H1 (cell line): ENCODE data around the gene COL6A5. TPM values are rescaled to one million over a fixed set of nuclear protein-coding genes. Genes with fewer than 3 reads are reported as not detected.

Experiments used
- CTCF ChIA-PET: fragments of 300-600 bp; sonication (Branson Sonifier 250); formaldehyde crosslinking; loops from one replicate; lab custom pipeline; 2021; ENCODE audit not compliant: partially characterized antibody; lab: Charles Lee
- POLR2A ChIA-PET: fragments of 300-600 bp; sonication (Branson Sonifier 250); formaldehyde crosslinking; loops from one replicate; lab custom pipeline; 2021; ENCODE audit warnings: inconsistent platforms; ENCODE audit not compliant: partially characterized antibody; lab: Charles Lee
- DNase-seq, 2 experiments: peaks; one replicate each; pipeline versions ENCODE4 v3.0.0 to v3.0.0-alpha.2; 2010 to 2022; ENCODE audit warnings: low spot score in 2 of 2, low read depth in 1 of 2, mixed read lengths in 1 of 2
- FAIRE-seq: peaks from 2 replicates; lab custom pipeline; 2011; peaks lifted over from hg19 to GRCh38; lab: Jason Lieb, UNC
- H2AFZ ChIP-seq: 2 replicates; pipeline ENCODE4 v1.8.1; 2012; ENCODE audit warnings: low read length, inconsistent platforms
- H2AK5ac ChIP-seq: 2 replicates; pipeline ENCODE4 v1.6.1; 2013; ENCODE audit warnings: low read depth, low read length
- H2BK120ac ChIP-seq: replicated peaks from 2 replicates; pipeline ENCODE3; 2013; ENCODE audit warnings: low read depth, low read length, inconsistent platforms
- H2BK12ac ChIP-seq: 2 replicates; pipeline ENCODE4 v1.6.1; 2013; ENCODE audit warnings: low read depth, low read length
- H2BK15ac ChIP-seq: 2 replicates; pipeline ENCODE4 v1.6.1; 2013; ENCODE audit warnings: low read length
- H2BK20ac ChIP-seq: 2 replicates; pipeline ENCODE4 v1.6.1; 2013; ENCODE audit warnings: low read length
- H2BK5ac ChIP-seq: 2 replicates; pipeline ENCODE4 v1.6.1; 2013; ENCODE audit warnings: low read depth, low read length
- H3K14ac ChIP-seq: 2 replicates; pipeline ENCODE4 v1.6.1; 2013; ENCODE audit warnings: inconsistent platforms; ENCODE audit not compliant: insufficient read length
- H3K18ac ChIP-seq: 2 replicates; pipeline ENCODE4 v1.6.1; 2013; ENCODE audit warnings: low read length; ENCODE audit errors: extremely low read depth
- H3K23ac ChIP-seq: 2 replicates; pipeline ENCODE4 v1.6.1; 2013; ENCODE audit warnings: inconsistent platforms; ENCODE audit not compliant: insufficient read length
- H3K23me2 ChIP-seq: 2 replicates; pipeline ENCODE4 v1.6.1; 2013; ENCODE audit warnings: low read depth, low read length
- H3K27ac ChIP-seq: 2 replicates; pipeline ENCODE4 v1.6.1; 2011; ENCODE audit warnings: low read depth, low read length, inconsistent platforms
- H3K27me3 ChIP-seq, 4 experiments: replicated peaks in 1 of 4; 1 replicate in 1 of 4; 2 replicates in 3 of 4; pipeline versions ENCODE4 v1.6.1 to v1.8.1; 2011 to 2013; ENCODE audit warnings: low read length in 3 of 4, mild to moderate bottlenecking in 3 of 4, inconsistent platforms in 2 of 4, mixed read lengths in 2 of 4, moderate library complexity in 1 of 4; ENCODE audit not compliant: control insufficient read depth in 3 of 4, insufficient read depth in 3 of 4; ENCODE audit errors: extremely low read depth in 1 of 4
- H3K36me3 ChIP-seq, 4 experiments: 2 replicates each; pipeline versions ENCODE4 v1.6.1 to v1.8.1; 2011 to 2013; ENCODE audit warnings: mild to moderate bottlenecking in 4 of 4, low read length in 3 of 4, moderate library complexity in 2 of 4, control low read depth in 1 of 4, inconsistent platforms in 1 of 4; ENCODE audit not compliant: insufficient read depth in 4 of 4, control insufficient read depth in 2 of 4
- H3K4ac ChIP-seq: replicated peaks from 2 replicates; pipeline ENCODE3; 2013; ENCODE audit warnings: low read length, low read depth, mixed read lengths, inconsistent platforms; ENCODE audit not compliant: insufficient read length
- H3K4me1 ChIP-seq, 4 experiments: replicated peaks in 1 of 4; 1 replicate in 1 of 4; 2 replicates in 3 of 4; pipeline versions ENCODE4 v1.6.1 to v1.8.1; 2011 to 2013; ENCODE audit warnings: low read length in 3 of 4, inconsistent platforms in 2 of 4, mixed read lengths in 1 of 4; ENCODE audit not compliant: insufficient read depth in 4 of 4, control insufficient read depth in 3 of 4
- H3K4me2 ChIP-seq, 2 experiments: 2 replicates each; pipeline versions ENCODE4 v1.6.1 to v1.8.1; 2011 to 2013; ENCODE audit warnings: low read depth in 2 of 2, low read length in 2 of 2, control low read depth in 1 of 2, inconsistent platforms in 1 of 2, mild to moderate bottlenecking in 1 of 2; ENCODE audit not compliant: insufficient read depth in 1 of 2
- H3K4me3 ChIP-seq, 4 experiments: fragments of 200-600, 300-600 bp in 1 of 4; sonication (generic), shearing (Covaris generic), sonication (Bioruptor Twin) in 1 of 4; 2 replicates each; pipeline versions ENCODE4 v1.5.1 to v1.8.1; 2011 to 2016; ENCODE audit warnings: low read length in 4 of 4, low read depth in 3 of 4, control low read depth in 2 of 4, inconsistent platforms in 2 of 4, mild to moderate bottlenecking in 2 of 4, mixed read lengths in 1 of 4, moderate library complexity in 1 of 4; ENCODE audit not compliant: insufficient read depth in 2 of 4; ENCODE audit errors: extremely low read depth in 1 of 4
- H3K56ac ChIP-seq: replicated peaks from 2 replicates; pipeline ENCODE3; 2013; ENCODE audit warnings: low read depth, mild to moderate bottlenecking, mixed read lengths, low read length, inconsistent platforms; ENCODE audit not compliant: insufficient read length
- H3K79me1 ChIP-seq: 2 replicates; pipeline ENCODE4 v1.6.1; 2013; ENCODE audit warnings: low read depth, low read length, control low read depth
- H3K79me2 ChIP-seq, 2 experiments: 2 replicates each; pipeline versions ENCODE4 v1.6.1 to v1.8.1; 2012 to 2013; ENCODE audit warnings: low read length in 2 of 2, mild to moderate bottlenecking in 2 of 2, inconsistent platforms in 1 of 2; ENCODE audit not compliant: insufficient read depth in 2 of 2, control insufficient read depth in 1 of 2
- H3K9ac ChIP-seq, 4 experiments: replicated peaks in 1 of 4; 1 replicate in 1 of 4; 2 replicates in 3 of 4; pipeline versions ENCODE4 v1.6.1 to v1.8.1; 2011 to 2013; ENCODE audit warnings: low read depth in 3 of 4, low read length in 3 of 4, control low read depth in 2 of 4, mild to moderate bottlenecking in 2 of 4, moderate library complexity in 2 of 4, inconsistent platforms in 1 of 4; ENCODE audit errors: extremely low read depth in 1 of 4
- H3K9me3 ChIP-seq, 2 experiments: 2 replicates each; pipeline versions ENCODE4 v1.6.1 to v1.8.1; 2012 to 2013; ENCODE audit warnings: mild to moderate bottlenecking in 2 of 2, moderate library complexity in 2 of 2, control low read depth in 1 of 2, inconsistent platforms in 1 of 2, low read depth in 1 of 2, low read length in 1 of 2, mixed read lengths in 1 of 2; ENCODE audit not compliant: insufficient read depth in 2 of 2
- H4K20me1 ChIP-seq, 2 experiments: replicated peaks in 1 of 2; 2 replicates each; pipeline versions ENCODE3 to v1.8.1; 2011 to 2013; ENCODE audit warnings: inconsistent platforms in 2 of 2, low read length in 2 of 2, mild to moderate bottlenecking in 1 of 2; ENCODE audit not compliant: insufficient read depth in 2 of 2, control insufficient read depth in 1 of 2
- H4K5ac ChIP-seq: 2 replicates; pipeline ENCODE4 v1.6.1; 2013; ENCODE audit warnings: low read length, low read depth, mixed read lengths, inconsistent platforms; ENCODE audit not compliant: insufficient read length
- H4K8ac ChIP-seq: 2 replicates; pipeline ENCODE4 v1.8.0; 2013; ENCODE audit warnings: mild to moderate bottlenecking, moderate library complexity, low read length, inconsistent platforms; ENCODE audit not compliant: insufficient read depth; ENCODE audit errors: extremely low read depth
- H4K91ac ChIP-seq: replicated peaks from 2 replicates; pipeline ENCODE3; 2013; ENCODE audit warnings: low read length, mixed read lengths, inconsistent platforms; ENCODE audit not compliant: insufficient read length
- ASH2L ChIP-seq: fragments of 200-600, 300-600 bp; sonication (generic); IDR thresholded peaks from one replicate; pipeline ENCODE4 v1.7.1; 2017; ENCODE audit warnings: low read length
- CHD2 ChIP-seq: IDR thresholded peaks from 2 replicates; pipeline ENCODE4 v1.6.1; 2012; ENCODE audit warnings: low read length, improper control_type of control experiment
- KDM5A ChIP-seq: fragments of 200-600 bp; IDR thresholded peaks from 2 replicates; pipeline ENCODE4 v1.7.1; 2012; ENCODE audit warnings: mild to moderate bottlenecking, low read length, inconsistent platforms, mixed read lengths
- RAD21 ChIP-seq, 2 experiments: IDR thresholded peaks in 1 of 2; conservative IDR thresholded peaks in 1 of 2; 2 replicates each; pipeline ENCODE4 v1.6.1; 2011; ENCODE audit warnings: low read depth in 2 of 2, low read length in 2 of 2, improper control_type of control experiment in 1 of 2, inconsistent platforms in 1 of 2, mild to moderate bottlenecking in 1 of 2, moderate library complexity in 1 of 2
- WGBS, 2 experiments: shearing (Covaris generic) in 1 of 2; methylation state at CpG; one replicate each; pipeline versions ENCODE4 v1.1.6 to v1.1.7; 2013 to 2015; ENCODE audit warnings: low lambda C conversion rate in 2 of 2, mixed read lengths in 2 of 2, inconsistent platforms in 1 of 2, low coverage in 1 of 2, missing lambda C conversion rate in 1 of 2; ENCODE audit not compliant: insufficient replicate concordance in 2 of 2, insufficient coverage in 1 of 2, insufficient read length in 1 of 2; ENCODE audit errors: extremely low coverage in 1 of 2, missing lambda C conversion rate in 1 of 2; 5-methylcytosine and 5-hydroxymethylcytosine counted together
- polyA plus RNA-seq, 7 experiments: library from polyadenylated mRNA; depleted of rRNA in 3 of 7; stranded (reverse) in 5 of 7; unstranded in 2 of 7; fragments of >200 nt in 5 of 7; fragments of 200-250 nt in 2 of 7; gene quantifications; 1 replicate in 5 of 7; 2 replicates in 1 of 7; 4 replicates in 1 of 7; pipeline versions ENCODE4 v1.2.1 to v1.2.3, GENCODE V29; 2011 to 2013; ENCODE audit warnings: missing spikeins in 2 of 7, mixed read lengths in 2 of 7
- total RNA-seq: library from RNA; stranded (reverse); fragmentation: NEBNext Ultra II Directional; extraction: Animal tissue kit (Norgen Biotek cat#: 25700); gene quantifications from 2 replicates; pipeline ENCODE4 v1.2.1, GENCODE V29; 2021

COL6A5 gene
- total and polyA plus RNA-seq, 2 of the 8 experiments (the other 6 are each of a cell fraction or from before 2014, with no cell fraction given), result 0.05 to 0.06 TPM

- H3K4ac ChIP-seq, result no peak overlapping the region
- H3K79me1 ChIP-seq, result no peaks in the 10 kb centered on the region
- CTCF ChIA-PET, result interaction anchor here (0.9 to 2.1 kb wide), 3 partner anchors 10 to 48 kb away, joined by 3 to 7 read pairs (median 4); no protein-coding TSS in a partner anchor
- H2BK5ac ChIP-seq, result no peak overlapping the region
- H3K18ac ChIP-seq, result no peak overlapping the region
- H4K91ac ChIP-seq, result no peak overlapping the region
- H3K23me2 ChIP-seq, result no peaks in the 10 kb centered on the region
- H3K4me1 ChIP-seq, result no peaks in the 10 kb centered on the region
- H3K27me3 ChIP-seq, result no peaks in the 10 kb centered on the region
- H3K9me3 ChIP-seq, result no peaks in the 10 kb centered on the region
- POLR2A ChIA-PET, result no interaction called here
- TF ChIP-seq CHD2 (no peak), ASH2L (no peak), KDM5A (no peak), RAD21 (IDR thresholded peaks at IDR 0.05 in 1 of 2, conservative IDR thresholded peaks at IDR 0.05 in 1 of 2; ENCODE audit: low read depth in 2 of 2, low read length in 2 of 2) (no peak)
- FAIRE-seq (no peak), DNase-seq (no peak)
- no peak overlapping the region for H2BK120ac ChIP-seq
- no peak overlapping the region for H3K4me2 ChIP-seq
- H3K23ac ChIP-seq, result no peak overlapping the region
- H2BK12ac ChIP-seq, result no peak overlapping the region
- H3K4me3 ChIP-seq, result no peak overlapping the region
- H3K79me2 ChIP-seq, result no peaks in the 10 kb centered on the region
- no peak overlapping the region for H3K14ac ChIP-seq
- H3K9ac ChIP-seq, result no peak overlapping the region
- no peaks in the 10 kb centered on the region for H3K36me3 ChIP-seq
- WGBS, 2 experiments, result 100% methylated on average over 1 of the region's 1 CpG; no CpG with 5 or more reads in 1 of the 2 experiments
- no peak overlapping the region for H2BK20ac ChIP-seq
- H3K27ac ChIP-seq, result no peak overlapping the region
- H4K8ac ChIP-seq, result no peak overlapping the region
- H2AFZ ChIP-seq, result no peak overlapping the region
- no peak overlapping the region for H4K5ac ChIP-seq
- no peaks in the 10 kb centered on the region for H4K20me1 ChIP-seq
- no peak overlapping the region for H3K56ac ChIP-seq
- H2BK15ac ChIP-seq, result no peak overlapping the region
- no peak overlapping the region for H2AK5ac ChIP-seq
Observed at GRCh38 chr3:130490241-130490640, 144.8 kb downstream of the COL6A5 start.
